Measurements from ENCODE around the gene SNORC. TPM values are rescaled to one million over a fixed set of nuclear protein-coding genes. Genes with fewer than 3 reads are reported as not detected.

The SNORC gene
- polyA plus RNA-seq, 3 donors, result 0.61 TPM; not detected in 2

GRCh38 chr2:232870766-232871371, 805 bp downstream of the SNORC start:
- peaks cover 5 to 12% of the 10 kb centered on the region in 2 donors for H3K27me3 ChIP-seq (ENCODE audit: control insufficient read depth in 2 of 2, insufficient read depth in 2 of 2, low read length in 2 of 2)
- no peak for TF ChIP-seq CTCF (IDR thresholded peaks at IDR 0.05)
- no peaks in the 10 kb centered on the region for H3K79me2 ChIP-seq (ENCODE audit: insufficient read depth, low read length)
- no peaks in the 10 kb centered on the region for H3K36me3 Mint-ChIP-seq
- H4K20me1 ChIP-seq (ENCODE audit: insufficient read depth, low read length), result no peaks in the 10 kb centered on the region
- no peak overlapping the region for H3K27ac ChIP-seq (ENCODE audit: low read depth in 1 of 2, low read length in 2 of 2)
- H3K9ac ChIP-seq (ENCODE audit: insufficient read depth, low read length, poor library complexity, severe bottlenecking), result no peak overlapping the region
- intact Hi-C loops (cut with micrococcal nuclease), result no loop called here
- peaks cover 14 to 17% (median 16%) of the 10 kb centered on the region in 3 donors for H3K27me3 Mint-ChIP-seq (ENCODE audit: low read depth in 3 of 3)
- H3K36me3 ChIP-seq (replicated peaks in 1 of 2; ENCODE audit: control insufficient read depth in 1 of 2, insufficient read depth in 2 of 2, low read length in 2 of 2), result no peaks in the 10 kb centered on the region
- no peak overlapping the region for H3K4me3 ChIP-seq (replicated peaks in 1 of 3; ENCODE audit: low read depth in 2 of 3, low read length in 3 of 3)
- H3K9me3 ChIP-seq (replicated peaks in 1 of 2; ENCODE audit: control insufficient read depth in 1 of 2, insufficient read depth in 1 of 2, low read length in 2 of 2), result no peaks in the 10 kb centered on the region
- H3K4me1 Mint-ChIP-seq, result peaks cover 22% of the 10 kb centered on the region
- peaks cover 0 to 7% (median 0%) of the 10 kb centered on the region in 7 donors for H3K9me3 Mint-ChIP-seq
- WGBS (ENCODE audit: insufficient coverage), result 89% methylated on average over 14 of the region's 17 CpGs
- peaks cover 17 to 20% of the 10 kb centered on the region in 2 donors for H3K4me1 ChIP-seq (ENCODE audit: control insufficient read depth in 1 of 2, insufficient read depth in 2 of 2, low read length in 2 of 2)
- H3K4me2 ChIP-seq (replicated peaks; ENCODE audit: extremely low read depth, low read length, poor library complexity, severe bottlenecking), result no peak overlapping the region
- no peak for DNase-seq
- H3K27ac Mint-ChIP-seq, result peak overlapping the region in 1 of 7 donors; percentile 69
- H2AFZ ChIP-seq (ENCODE audit: insufficient read depth, low read depth, low read length, poor library complexity, severe bottlenecking), result no peak overlapping the region
- no peak overlapping the region for H3K4me3 Mint-ChIP-seq

DNA sequence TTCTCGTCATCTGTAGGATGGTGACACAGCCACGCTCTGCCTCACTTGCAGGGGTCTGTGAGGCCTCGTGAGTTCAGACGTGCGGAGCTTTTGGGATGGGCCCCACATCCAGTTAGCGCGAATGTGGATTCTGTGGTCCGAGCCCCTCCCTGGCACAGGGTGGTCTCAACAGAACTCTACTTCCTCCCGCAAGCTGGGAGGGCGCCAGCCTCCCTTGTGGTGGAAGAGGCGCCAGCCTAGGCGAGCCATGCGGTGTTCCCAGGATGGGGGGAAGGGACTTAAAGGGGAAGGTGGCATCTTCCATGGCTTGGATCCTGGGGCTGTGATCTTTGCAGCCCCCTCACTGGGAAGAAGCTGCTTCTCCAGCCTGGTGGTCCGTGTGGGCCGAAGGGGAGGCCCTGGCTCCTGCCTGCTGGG, 1.4 kb downstream of the SNORC start:
- peaks cover 17 to 24% of the 10 kb centered on the region in 2 donors for H3K4me1 ChIP-seq (ENCODE audit: control insufficient read depth in 1 of 2, insufficient read depth in 2 of 2, low read length in 2 of 2)
- H3K9ac ChIP-seq (ENCODE audit: insufficient read depth, low read length, poor library complexity, severe bottlenecking), result no peak overlapping the region
- no peak overlapping the region for H3K4me3 ChIP-seq (replicated peaks in 1 of 3; ENCODE audit: low read depth in 2 of 3, low read length in 3 of 3)
- H3K4me2 ChIP-seq (replicated peaks; ENCODE audit: extremely low read depth, low read length, poor library complexity, severe bottlenecking), result no peak overlapping the region
- 39% methylated on average over 13 of the region's 15 CpGs for WGBS (ENCODE audit: insufficient coverage)
- H3K4me3 Mint-ChIP-seq, result no peak overlapping the region
- no peak overlapping the region for H3K27ac Mint-ChIP-seq
- no peaks in the 10 kb centered on the region for H3K36me3 ChIP-seq (replicated peaks in 1 of 2; ENCODE audit: control insufficient read depth in 1 of 2, insufficient read depth in 2 of 2, low read length in 2 of 2)
- H3K27me3 Mint-ChIP-seq (ENCODE audit: low read depth in 3 of 3), result peaks cover 17 to 19% (median 19%) of the 10 kb centered on the region in 3 donors
- H3K27ac ChIP-seq (ENCODE audit: low read depth in 1 of 2, low read length in 2 of 2), result no peak overlapping the region
- intact Hi-C loops (cut with micrococcal nuclease), result no loop called here
- no peak for TF ChIP-seq CTCF (IDR thresholded peaks at IDR 0.05)
- H2AFZ ChIP-seq (ENCODE audit: insufficient read depth, low read depth, low read length, poor library complexity, severe bottlenecking), result no peak overlapping the region
- H3K9me3 ChIP-seq (replicated peaks in 1 of 2; ENCODE audit: control insufficient read depth in 1 of 2, insufficient read depth in 1 of 2, low read length in 2 of 2), result no peaks in the 10 kb centered on the region
- peaks cover 22% of the 10 kb centered on the region for H3K4me1 Mint-ChIP-seq
- peaks cover 0 to 7% (median 0%) of the 10 kb centered on the region in 7 donors for H3K9me3 Mint-ChIP-seq
- H3K36me3 Mint-ChIP-seq, result no peaks in the 10 kb centered on the region
- no peaks in the 10 kb centered on the region for H4K20me1 ChIP-seq (ENCODE audit: insufficient read depth, low read length)
- peaks cover 5 to 12% of the 10 kb centered on the region in 2 donors for H3K27me3 ChIP-seq (ENCODE audit: control insufficient read depth in 2 of 2, insufficient read depth in 2 of 2, low read length in 2 of 2)
- DNase-seq, result no peak
- H3K79me2 ChIP-seq (ENCODE audit: insufficient read depth, low read length), result no peaks in the 10 kb centered on the region

All from CD14-positive monocyte (primary cell).